ENCODE measurements around the gene REX1BD. TPM values are rescaled to one million over a fixed set of nuclear protein-coding genes. Genes with fewer than 3 reads are reported as not detected.

Gene REX1BD
- total RNA-seq, 2 experiments from 2014 or later: 61.2 to 65.1 TPM

DNA sequence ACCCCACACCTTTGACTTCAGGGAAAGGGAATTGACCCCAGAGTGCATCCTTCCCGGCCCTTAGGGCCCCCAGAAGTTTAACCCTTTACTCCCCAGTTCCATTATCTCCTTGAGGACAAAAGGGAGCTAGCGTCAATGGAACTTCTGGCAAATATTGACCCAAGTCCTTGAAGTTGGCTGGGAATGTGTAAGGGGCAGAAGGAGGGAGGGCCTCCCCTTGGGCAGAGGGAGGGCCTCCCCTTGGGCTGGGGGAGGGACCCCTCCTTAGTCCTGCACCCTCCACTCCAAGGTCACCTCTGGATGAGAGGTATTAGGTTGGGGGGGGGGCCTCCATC lies 21.1 kb downstream of the REX1BD start:
- Mint-ChIP-seq H3K4me3 (no peak overlapping the region), H3K9me3 (no peaks in the 10 kb centered on the region), H3K4me1 (ENCODE audit: low read depth) (peaks cover 17% of the 10 kb centered on the region), H3K27ac (no peak overlapping the region), H3K36me3 (ENCODE audit: low read depth) (no peaks in the 10 kb centered on the region), H3K27me3 (peaks cover 71% of the 10 kb centered on the region)
- ChIA-PET CTCF (no interaction called here), POLR2A (no interaction called here)
- intact Hi-C loops (cut with micrococcal nuclease): no loop called here
- ATAC-seq (no peak), DNase-seq (no peak)
- no peak for TF ChIP-seq CTCF (IDR thresholded peaks at IDR 0.05)

DNA sequence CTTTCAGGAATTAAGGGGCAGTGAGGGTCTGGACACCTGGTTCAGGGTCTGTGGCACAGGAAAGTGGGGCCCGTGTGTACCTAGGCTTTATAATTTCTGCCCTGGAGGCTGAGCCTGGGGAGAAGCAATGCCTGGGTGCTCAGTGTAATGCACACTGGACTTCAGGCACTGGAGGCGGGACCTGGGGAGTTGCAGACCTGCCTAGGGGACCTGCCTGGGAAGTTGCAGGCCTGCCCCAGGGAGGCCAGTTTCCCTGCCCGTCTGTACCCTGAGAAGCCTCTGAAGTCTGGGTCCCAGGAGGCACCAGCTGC lies 21.6 kb downstream of the REX1BD start:
- Mint-ChIP-seq H3K9me3 (no peaks in the 10 kb centered on the region), H3K4me1 (ENCODE audit: low read depth) (peaks cover 17% of the 10 kb centered on the region), H3K27ac (no peak overlapping the region), H3K4me3 (no peak overlapping the region), H3K27me3 (peaks cover 69% of the 10 kb centered on the region), H3K36me3 (ENCODE audit: low read depth) (no peaks in the 10 kb centered on the region)
- intact Hi-C loops (cut with micrococcal nuclease): no loop called here
- ChIA-PET POLR2A (no interaction called here), CTCF (no interaction called here)
- TF ChIP-seq CTCF (IDR thresholded peaks at IDR 0.05): no peak
- DNase-seq (no peak), ATAC-seq (no peak)

DNA sequence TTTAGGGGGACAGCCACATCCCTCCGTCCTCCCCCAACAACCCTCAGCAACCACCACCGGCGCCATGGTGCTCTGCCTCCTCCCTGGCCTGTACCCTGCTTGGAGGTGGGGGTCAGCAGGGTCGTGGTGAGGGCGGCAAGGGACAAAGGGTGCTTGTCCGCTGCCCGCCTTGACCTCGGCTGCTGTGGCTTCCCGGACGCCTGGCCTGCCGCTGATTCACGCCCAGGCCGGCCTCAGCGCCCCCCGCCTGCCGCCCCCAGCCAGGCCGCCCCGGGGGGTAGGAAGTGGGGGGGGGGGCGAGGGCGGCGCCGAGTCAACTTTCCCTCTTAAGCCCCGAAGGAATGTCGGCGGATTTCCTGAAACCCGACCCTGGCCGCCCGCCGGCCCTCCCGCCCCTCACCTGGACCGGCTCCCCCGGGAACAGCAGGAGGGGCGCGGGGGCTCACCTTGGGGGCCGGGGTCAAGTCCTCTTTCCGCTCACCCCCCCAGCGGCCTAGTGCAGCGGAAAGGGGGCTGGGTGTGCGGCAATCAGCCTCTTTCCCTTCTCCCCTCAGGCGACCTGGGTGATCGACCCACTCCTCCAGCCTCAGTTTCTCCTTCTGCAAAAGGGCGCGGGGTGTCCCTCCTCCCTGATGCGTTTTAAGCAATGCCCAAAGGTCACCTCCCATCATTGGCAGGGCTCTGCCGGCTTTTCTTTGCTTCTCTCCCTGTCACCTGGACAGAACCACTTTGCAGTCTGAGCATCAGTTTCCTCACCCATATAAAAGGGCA lies 22.1 kb downstream of the REX1BD start:
- DNase-seq (no peak), ATAC-seq (no peak)
- Mint-ChIP-seq H3K27me3 (peaks cover 66% of the 10 kb centered on the region), H3K4me3 (no peak overlapping the region), H3K4me1 (ENCODE audit: low read depth) (peaks cover 17% of the 10 kb centered on the region), H3K27ac (no peak overlapping the region), H3K36me3 (ENCODE audit: low read depth) (no peaks in the 10 kb centered on the region), H3K9me3 (no peaks in the 10 kb centered on the region)
- ChIA-PET POLR2A (no interaction called here), CTCF (no interaction called here)
- TF ChIP-seq CTCF (IDR thresholded peaks at IDR 0.05): no peak
- intact Hi-C loops (cut with micrococcal nuclease): no loop called here

- H3K4me3 Mint-ChIP-seq: no peak overlapping the region
- H3K27ac Mint-ChIP-seq: no peak overlapping the region
- TF ChIP-seq CTCF (IDR thresholded peaks at IDR 0.05): no peak
- DNase-seq (no peak), ATAC-seq (no peak)
- ChIA-PET CTCF (interaction anchor here (1.1 to 1.6 kb wide), 2 partner anchors 17 to 64 kb away, joined by 3 to 4 read pairs; no protein-coding TSS in a partner anchor), POLR2A (no interaction called here)
- peaks cover 70% of the 10 kb centered on the region for H3K27me3 Mint-ChIP-seq
- intact Hi-C loops (cut with micrococcal nuclease): no loop called here
- H3K4me1 Mint-ChIP-seq (ENCODE audit: low read depth): peaks cover 17% of the 10 kb centered on the region
- no peaks in the 10 kb centered on the region for H3K9me3 Mint-ChIP-seq
- no peaks in the 10 kb centered on the region for H3K36me3 Mint-ChIP-seq (ENCODE audit: low read depth)
Measured at GRCh38 chr19:18611327-18612050, 22.9 kb downstream of the REX1BD start.

DNA sequence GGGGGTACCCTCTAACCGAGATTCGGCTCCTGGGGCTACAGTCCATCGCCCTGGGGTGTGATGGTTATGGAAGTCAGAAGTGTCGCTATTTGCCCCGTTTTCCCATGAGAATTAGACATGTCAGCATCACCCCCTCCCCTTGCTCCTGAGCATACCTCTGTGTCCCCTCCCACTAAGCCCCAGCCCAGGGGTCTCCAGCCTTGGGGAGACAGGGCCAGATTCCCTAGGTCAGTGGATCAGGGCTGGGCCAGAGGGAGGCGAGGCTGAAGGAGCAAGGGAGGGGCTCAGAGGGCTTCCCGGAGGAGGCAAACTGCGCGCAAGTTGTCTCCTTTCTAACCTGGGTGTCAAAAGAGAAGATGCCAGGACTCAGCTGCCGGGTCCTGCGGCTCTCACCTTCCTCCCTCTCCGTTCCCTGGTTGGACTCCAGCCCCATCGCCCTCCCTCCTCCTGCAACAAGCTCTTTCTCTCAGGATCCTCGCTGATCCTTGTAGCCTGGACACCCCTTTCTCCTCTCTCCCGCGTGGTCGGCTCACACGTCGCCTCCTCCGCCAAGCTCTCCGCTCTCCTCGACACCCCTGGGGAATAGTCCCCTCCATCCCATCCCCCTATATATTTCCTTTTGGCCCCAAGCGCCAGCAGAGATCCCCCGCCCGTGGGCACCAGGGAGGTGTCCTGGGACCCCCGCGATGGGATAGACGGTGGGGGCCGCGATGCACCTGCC lies 23.6 kb downstream of the REX1BD start:
- no peak for TF ChIP-seq CTCF (IDR thresholded peaks at IDR 0.05)
- no peak for DNase-seq
- peaks cover 68% of the 10 kb centered on the region for H3K27me3 Mint-ChIP-seq
- CTCF ChIA-PET: interaction anchor here (0.6 to 1.6 kb wide), 3 partner anchors 18 to 212 kb away, joined by 3 to 4 read pairs (median 3); no protein-coding TSS in a partner anchor
- POLR2A ChIA-PET: interaction anchor here (1.7 kb wide), 1 partner anchor 19 kb away, joined by 4 read pairs; no protein-coding TSS in a partner anchor
- no peaks in the 10 kb centered on the region for H3K9me3 Mint-ChIP-seq
- no peak overlapping the region for H3K27ac Mint-ChIP-seq
- peak; percentile 26 for ATAC-seq
- H3K4me3 Mint-ChIP-seq: peak overlapping the region; percentile 57
- no peaks in the 10 kb centered on the region for H3K36me3 Mint-ChIP-seq (ENCODE audit: low read depth)
- H3K4me1 Mint-ChIP-seq (ENCODE audit: low read depth): peaks cover 17% of the 10 kb centered on the region
- intact Hi-C loops (cut with micrococcal nuclease): no loop called here
